HTR-8/SVneo (cell line): ENCODE measurements around the gene ST6GALNAC4.

Experiments
- DNase-seq: peaks from one replicate; pipeline ENCODE4 v3.0.0; 2011; ENCODE audit warnings: low spot score, mixed read lengths; ENCODE audit not compliant: insufficient read length
- FAIRE-seq: peaks from 2 replicates; lab custom pipeline; 2011; peaks lifted over from hg19 to GRCh38; lab: Jason Lieb, UNC

The ST6GALNAC4 gene

DNA sequence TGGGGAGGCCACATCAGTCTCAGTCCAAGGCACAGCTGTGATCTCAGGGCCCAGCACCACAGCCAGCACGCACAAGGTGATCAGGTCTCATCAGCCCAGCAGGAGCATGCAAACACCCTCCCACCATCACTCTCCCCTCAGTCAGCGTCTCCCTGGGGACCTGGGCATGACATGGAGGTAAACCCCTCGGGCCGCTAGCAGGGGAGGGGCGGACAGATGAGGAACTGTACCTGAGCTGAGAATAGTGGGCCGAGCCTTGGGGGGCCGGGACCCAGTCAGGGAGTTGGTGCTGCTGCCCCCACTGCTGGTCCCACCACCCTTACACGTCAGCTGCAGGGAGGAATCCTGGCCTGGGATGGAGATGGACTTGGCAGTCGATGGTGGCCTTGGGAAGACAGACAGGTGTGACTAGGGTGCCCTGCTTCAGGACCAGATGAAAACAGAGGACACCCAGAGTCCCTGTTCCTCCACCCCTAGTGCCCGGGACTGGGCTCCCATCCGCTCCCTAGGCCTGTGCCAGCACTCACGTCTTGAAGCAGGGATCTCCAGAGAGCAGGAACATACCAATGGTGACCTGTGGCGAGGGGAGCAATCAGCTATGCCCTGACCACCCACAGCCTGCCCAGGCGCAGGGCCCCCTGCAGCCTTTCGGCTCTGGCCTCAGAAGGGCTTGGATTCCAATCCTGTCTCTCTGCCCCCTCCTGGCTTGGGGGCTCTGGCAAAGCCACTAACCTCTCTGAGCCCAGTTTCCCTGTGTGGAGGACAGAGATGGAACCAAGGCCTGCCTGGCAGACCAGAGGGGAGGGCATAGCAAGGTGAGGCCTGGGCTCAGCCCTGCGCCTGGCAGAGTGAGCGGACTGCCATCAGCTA, 31.2 kb upstream of the ST6GALNAC4 start:
- no peak for FAIRE-seq

DNA sequence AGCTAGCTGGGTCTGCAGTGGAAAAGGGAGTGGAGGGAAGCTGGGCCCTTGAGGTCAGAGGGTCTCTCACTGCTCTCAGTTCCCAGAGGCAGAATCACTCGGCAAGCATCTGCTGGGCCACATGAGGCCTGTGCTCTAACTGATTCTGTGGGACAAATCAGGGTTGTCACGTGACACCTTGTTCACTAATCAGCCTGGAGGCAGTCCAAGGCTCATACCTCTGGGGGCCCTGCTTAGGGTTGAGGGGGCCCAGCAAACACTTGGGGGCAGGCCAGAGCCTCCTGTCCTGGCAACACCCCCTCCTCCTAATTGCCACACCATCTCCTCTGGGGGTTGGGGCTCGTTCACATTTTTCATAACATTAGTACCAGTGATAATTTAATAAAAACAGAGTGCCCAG, 29.9 kb upstream of the ST6GALNAC4 start:
- DNase-seq (no peak), FAIRE-seq (no peak)

More for the DNA sequence above, 31.2 kb upstream of the ST6GALNAC4 start:
- no peak for DNase-seq

DNA sequence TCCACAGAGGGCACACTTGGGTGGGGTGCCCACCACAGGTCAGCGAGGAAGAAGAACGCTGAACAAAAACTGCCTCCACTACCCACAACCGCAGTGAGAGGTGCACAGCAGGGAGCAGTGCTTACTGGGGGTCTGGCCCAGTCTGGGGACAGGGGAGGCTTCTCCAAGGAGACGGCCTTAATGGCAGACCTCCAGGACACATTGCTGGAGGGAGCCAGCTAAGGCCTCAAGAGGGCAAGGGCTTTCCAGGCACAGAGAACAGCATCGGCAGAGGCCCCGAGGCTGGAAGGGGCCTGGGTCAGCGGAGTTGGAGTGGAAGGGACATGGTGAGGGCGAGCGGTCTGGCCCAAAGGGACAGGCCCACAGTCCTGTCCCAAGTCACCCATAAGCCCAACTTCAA, 29.1 kb upstream of the ST6GALNAC4 start:
- DNase-seq (no peak), FAIRE-seq (no peak)

DNA sequence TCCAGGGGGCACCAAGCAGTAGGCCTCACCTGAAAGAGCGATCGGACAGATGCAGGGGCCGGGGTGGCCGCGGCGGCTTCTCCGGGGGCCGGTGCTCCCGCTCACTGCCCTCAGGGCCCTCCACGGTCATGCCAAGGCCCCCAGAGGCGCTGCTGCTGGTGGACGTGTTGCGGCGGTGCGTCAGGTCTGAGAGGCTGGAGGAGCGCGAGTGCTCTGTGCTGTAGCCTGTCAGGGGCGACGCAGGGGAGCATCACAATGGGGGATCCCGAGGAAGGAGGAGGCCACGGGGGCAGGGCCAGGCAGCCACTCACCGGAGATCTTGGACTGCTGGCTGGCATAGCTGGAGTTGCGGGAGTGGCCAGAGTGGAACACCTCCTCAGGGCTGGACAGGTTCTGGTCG, 28.5 kb upstream of the ST6GALNAC4 start:
- DNase-seq: no peak
- FAIRE-seq: no peak

DNA sequence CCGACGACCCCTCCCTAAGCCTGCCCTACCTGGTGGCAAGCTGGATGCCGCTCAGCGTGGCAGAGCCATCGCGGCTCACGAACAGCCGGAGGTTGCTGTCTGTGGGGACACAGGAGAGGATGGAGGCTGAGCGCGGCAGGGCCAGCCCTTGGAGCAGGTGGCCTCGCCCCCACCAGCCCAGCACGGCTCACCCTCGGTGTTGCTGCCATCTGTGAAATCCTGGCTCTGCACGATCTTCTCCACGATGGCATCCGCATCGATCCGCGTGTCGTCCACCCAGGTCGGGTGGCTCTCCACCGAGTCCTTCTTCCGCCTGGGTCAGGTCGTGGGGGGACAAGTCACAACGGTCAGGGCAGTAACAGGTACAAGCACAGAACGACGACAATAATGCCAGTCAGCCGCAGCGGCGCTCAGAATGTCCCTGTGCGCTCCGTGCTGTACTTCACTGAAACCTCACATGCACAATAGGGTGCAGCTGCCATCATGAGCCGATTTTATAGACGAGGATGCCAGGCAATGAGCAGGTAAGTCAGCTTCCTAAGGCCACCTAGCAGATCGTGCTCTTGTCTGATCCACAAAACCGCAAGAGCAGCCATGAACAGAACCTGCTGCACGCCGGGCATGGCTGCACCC, 27.9 kb upstream of the ST6GALNAC4 start:
- FAIRE-seq (no peak), DNase-seq (no peak)

DNA sequence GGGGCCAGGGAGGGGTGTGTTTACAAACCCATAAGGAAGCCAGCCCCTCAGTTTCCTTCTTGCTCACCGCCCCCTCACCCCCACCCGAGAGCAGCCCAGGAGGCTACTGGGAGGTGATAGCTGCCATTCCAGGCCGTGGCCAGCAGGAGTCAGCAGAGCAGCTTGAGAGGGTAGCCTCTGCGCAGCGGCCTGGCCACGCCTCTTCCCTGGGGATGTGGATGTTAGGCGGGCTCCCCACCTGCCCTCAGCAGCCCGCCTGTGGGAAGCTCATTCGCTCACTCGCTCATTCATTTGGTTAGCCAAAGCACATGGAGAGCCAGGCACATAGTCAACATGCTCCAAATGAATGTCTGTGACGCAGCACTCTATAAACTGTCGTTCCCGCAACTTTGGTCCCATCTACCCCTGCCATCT, 26.9 kb upstream of the ST6GALNAC4 start:
- FAIRE-seq (no peak), DNase-seq (peak; percentile 70)

DNA sequence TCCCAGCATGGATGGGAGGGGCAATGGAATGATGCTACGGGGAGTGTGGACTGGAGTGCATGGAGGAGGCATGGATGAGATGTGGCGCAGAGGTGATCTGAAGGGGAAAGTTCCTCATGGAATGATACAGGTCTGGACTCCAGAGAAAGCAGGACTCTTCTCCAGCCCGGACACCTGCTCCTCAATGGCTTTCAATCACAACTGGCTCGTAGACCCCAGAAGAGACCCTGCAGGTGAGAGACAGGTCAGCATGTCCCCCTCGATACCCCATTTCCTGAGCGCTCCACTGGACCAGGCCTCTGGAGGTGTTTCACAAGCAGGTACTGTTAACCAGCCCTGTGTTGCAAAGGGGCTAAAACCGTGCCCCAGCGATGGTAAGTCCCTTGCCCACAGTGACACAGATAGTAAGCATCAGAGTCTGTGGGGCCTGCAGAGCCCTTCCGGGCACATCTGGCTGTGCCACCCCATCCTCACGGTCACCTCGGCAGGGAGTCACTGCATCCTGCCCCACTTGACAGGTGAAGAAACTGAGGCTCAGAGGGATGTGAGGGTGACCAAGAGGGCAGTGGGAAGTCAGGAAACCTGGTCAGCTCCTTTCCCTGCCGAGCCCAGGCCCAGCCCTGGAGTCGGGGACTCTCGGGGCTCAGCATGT, 26.3 kb upstream of the ST6GALNAC4 start:
- FAIRE-seq (no peak), DNase-seq (no peak)

DNA sequence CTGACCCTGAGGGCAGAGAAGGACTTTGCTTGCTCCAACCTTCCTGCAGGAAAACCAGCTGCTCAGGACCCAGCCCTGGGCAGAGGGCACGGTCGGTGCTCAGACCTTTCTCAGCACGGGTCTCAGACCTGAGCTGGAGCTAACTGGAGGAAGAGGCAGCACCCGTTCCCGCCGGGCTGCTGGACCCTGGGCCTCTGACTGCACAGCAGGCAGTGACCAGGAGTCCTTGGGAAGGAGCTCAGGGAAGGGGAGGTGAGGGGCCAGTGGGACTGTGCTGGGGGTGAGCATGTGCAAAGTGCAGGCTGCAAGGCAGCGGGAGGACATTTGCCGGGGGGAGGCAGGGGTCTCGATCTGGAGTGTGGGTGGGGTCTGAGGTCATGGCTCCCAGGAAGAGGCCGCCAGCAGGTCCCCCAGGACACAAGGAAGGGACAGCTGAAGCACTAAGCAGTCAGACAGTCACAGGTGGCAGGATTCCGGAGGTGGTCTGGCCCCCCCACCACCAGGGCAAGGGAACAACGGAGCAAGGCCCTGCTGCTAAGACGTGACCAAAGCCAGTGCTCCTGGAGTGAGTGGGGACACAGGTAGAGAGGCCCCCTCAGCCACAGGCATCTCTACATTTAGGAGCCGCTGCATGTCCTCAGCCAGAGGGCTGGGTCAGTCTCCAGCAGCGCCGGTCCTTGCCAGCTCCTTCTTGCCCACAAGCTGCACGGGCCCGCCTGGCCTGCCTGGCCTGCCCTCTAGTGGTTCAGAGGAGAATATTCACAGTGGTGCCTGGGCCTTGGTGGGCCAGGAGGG, 25.6 kb upstream of the ST6GALNAC4 start:
- FAIRE-seq: no peak
- DNase-seq: peak; percentile 48

DNA sequence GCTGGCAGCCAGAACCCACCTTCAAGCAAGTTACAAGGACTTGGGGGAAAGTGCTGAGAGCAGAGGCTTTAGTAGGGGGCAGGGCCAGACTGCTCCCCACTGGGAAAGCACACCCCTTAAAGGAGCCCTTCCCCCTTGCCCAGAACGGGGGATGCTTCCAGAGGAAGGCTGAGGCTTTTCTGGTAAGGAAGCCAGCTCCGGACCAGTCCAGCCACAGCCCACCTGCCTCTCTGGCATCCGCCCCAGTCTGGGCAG, 25.0 kb upstream of the ST6GALNAC4 start:
- FAIRE-seq (no peak), DNase-seq (no peak)

DNA sequence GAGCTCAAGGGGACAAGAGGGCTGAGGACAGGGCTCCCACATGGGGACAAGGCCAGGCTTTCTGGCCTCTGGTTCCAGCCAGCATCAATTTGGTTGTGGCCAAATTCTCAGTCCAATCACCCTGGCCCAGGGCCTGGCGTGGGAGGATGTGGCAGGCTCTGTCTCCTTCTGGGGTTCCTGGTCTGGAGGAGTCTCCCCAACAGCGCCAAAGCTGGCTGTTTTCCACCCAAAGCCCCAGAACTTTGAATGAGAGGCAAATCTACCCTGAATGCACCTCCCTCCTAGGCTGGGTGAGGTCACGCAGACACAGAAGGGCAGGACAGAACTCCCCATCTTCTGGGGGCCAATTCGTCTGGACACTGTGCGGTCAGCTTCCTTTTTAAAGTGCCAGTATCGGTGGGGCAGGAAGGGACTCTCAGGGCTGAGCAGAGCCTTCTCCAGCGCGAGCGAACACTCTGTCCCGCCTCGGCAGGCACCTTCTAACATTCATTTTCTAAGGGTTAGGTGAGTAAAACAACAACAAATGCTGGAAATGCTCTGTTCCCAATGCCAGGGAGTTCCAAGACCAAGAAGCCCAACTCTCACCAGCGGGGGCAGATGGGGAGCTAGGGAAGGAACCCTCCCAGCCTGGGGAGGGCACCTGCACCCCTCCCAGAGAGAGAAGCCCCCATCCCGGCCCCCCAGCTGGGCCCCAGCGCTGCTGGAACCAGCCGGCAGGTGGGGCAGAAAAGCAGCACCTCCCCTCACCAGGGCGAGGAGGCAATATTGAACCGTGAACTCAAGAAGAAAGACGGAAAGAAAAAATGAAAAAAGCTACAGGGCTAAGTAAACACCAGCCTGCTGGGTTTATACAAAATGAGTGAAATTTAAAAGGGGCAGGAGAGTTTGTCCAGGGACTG, 24.5 kb upstream of the ST6GALNAC4 start:
- FAIRE-seq (no peak), DNase-seq (no peak)

DNA sequence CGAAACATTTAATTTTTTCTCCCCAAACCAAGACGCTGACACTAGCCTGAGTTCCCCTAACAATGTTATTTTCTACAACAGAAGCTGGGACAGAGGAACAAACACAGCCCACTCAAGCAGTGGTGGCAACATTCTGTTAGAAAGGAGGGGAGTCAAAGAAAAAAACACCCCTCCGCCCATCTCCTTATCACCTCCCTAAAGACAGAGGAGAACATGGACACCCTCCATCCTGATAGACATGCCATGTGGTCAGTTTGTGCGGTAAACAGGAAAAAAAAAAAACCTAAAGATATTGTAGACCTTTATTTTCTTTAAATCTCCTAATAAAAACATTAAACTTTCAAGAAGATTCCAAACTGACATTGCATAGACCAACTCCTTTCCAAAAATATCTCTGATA, 23.8 kb upstream of the ST6GALNAC4 start:
- FAIRE-seq: no peak
- no peak for DNase-seq

DNA sequence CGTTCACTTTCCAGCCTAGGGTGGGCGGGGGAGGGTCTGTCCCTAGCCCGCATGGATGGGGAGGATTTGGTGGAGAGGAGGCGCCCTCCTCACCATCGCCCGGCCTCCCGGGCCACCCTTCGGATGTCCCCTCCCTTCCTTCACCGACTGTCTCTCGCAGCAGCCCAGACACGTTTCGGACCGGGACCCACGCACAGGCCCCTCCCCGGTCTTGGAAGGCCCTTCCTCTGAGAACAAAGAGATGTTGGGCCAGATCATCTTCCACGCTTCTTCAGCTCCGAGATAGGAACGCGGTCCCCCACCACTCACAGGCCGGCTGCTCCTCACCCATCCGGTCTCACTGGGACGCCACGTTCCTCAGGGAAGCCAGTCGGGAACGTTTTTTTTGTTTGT, 21.5 kb upstream of the ST6GALNAC4 start:
- DNase-seq (no peak), FAIRE-seq (no peak)

DNA sequence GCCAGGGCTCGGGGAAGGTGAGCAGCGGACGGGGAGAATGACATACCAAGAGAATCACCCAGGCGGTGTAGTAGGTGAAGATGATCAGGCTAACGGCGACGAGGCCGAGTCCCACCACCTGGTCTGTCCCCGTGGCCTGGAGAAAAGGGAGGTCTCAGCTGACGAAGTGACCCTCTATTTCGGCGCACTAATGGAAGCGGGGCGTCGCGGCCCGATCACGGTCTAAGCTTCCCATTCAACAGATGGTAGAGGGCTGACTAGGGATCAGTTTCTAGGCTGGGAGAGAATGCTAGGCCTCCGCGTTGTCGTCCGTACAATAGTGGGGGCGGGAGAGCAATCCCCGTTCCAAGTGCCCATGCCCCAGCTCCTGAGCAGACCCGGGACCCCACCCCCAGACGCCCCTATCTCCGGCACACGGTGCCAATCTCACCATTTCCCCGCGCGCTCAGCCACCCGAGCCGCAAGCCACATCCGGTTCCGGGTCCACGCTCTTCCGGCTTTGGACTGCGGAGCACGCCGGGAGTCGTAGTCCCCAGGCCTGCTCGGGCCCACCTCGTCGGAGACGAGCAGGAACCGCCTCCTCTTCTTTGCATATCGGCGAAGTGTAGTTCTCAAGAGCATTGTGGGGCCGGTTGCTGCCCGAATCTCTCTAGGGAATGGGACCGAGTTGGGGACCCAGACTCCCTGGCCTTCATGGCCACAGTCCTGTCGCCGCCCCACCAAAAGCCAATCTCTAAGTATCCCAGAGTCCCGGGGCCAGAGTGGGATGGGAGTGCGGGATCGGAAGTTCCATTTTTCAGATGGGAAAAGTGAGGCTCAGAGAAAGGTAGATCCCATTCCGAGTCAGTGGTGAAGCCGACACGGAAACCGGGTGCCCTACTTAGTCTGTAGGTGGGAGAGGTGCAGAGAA, 20.8 kb upstream of the ST6GALNAC4 start, which contains the start of gene DPM2:
DPM2 (minus strand) TSS at position 467 of the 910 bp plus-strand sequence; CDS start at position 433, 34 bp downstream.
- DNase-seq (peak; percentile 90), FAIRE-seq (peak; percentile 20)

DNA sequence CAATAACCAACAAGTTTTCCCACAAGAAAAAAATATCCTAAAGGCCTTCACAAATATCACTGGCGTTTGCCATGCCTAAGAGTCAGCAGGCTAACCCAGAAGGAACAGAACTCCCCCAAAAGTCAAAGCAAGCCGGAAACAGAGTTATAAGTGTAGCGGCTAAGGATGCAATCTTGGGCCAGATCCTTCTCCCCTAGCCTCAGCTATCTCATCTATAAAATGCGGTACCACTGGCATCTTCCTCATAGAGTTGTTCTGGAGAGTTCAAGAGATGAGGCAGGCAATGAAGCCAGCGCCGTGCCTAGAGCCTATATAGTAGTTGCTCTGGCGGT, 20.2 kb upstream of the ST6GALNAC4 start:
- DNase-seq (no peak), FAIRE-seq (no peak)

DNA sequence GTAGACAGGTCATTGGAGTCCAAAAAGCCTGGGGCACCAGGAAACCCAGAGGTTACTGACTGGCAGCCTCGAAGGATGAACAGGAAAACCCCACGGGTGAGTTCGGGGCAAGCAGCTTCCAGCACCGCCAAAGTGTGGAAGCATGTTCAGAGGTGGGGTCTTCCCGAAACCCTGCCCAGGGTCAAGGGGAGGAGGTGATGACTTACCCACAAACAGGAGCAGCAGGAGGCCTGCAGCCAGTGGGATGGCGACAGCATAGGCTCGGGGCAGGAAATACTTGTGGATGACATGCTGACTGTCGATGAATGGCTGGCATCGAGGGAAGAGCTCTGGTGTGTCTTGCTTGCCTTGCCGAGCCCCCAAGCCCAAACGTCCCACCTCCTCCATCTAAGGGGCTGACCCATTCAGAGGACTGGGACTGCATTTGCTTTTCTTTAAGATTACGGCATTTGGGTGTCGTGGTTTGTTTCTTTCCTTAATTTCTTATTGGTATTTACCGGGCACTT, 19.6 kb upstream of the ST6GALNAC4 start:
- FAIRE-seq (no peak), DNase-seq (no peak)

DNA sequence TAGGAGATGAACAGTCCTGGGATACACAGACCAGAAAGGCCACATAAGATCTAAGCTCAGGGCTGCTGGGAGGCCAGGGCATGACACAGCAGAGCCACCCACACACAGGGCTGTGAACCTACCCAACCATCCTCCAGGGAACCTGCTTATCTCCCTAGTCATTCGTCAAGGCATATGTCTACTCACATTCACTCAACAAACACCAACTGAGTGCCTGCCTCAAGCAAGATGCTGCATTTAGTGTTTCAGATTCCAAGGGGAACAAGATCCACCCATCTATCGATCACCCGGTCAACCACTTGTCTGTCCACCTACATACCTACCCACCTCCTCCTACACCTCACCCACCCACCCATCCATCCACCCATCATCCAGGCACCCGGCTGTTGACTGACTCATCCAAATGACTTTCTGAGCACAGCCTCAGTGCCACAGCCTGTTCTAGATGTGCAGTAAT, 19.0 kb upstream of the ST6GALNAC4 start:
- no peak for FAIRE-seq

DNA sequence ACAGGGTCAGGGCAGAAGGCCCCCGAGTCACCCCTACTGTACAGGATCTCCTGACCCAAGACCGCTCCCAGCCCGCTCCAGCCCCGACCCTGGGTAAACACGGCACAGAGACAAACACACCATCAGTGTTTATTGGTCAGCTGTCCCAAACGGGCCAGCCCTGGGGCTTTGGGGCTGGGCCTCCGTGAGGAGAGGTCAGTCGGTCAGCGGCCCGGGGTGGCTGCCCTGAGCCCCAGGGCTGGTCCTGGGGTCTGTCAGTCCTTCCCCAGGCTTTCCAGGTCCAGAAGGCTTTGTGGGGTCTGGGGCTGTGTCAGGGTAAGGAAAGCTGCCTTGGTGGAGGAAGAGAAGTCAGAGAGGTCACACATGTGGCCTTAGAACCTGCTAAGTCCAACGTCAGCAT, 18.1 kb upstream of the ST6GALNAC4 start:
- FAIRE-seq (no peak), DNase-seq (no peak)

More for the DNA sequence above, 19.0 kb upstream of the ST6GALNAC4 start:
- DNase-seq: no peak

DNA sequence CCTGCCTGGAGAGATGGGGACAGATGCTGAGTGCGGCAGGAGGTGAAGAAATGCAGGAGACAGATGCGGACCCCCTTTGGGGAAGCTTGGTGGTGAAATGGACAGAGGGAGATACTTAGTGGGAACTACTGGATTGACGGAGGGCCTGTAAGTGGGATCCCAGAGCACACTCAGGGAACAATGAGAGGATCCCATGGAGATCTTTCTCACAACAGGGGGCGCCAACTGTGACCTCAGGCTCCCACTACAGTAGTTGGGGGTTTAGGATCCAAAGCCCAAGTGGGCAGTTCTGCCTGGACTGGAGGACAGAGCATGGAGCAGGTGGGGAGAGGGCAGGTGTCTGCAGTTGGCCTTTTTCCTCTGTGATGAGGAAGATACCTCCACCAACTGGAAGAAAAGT, 17.4 kb upstream of the ST6GALNAC4 start:
- DNase-seq (no peak), FAIRE-seq (no peak)
